ENCODE results near the gene PDE6B. TPM values are rescaled to one million over a fixed set of nuclear protein-coding genes. Genes with fewer than 3 reads are reported as not detected.
"Not testable (repeated sequence)": the region's sequence is repeated elsewhere in the genome, so short reads cannot be mapped to it uniquely, and the experiment has no call there.

The PDE6B gene
- total RNA-seq, 1 experiment from 2014 or later, result 4.2 TPM

GRCh38 chr4:669806-670559, 44.6 kb downstream of the PDE6B start:
- not testable (repeated sequence) for DNase-seq (ENCODE audit: low read depth)

GRCh38 chr4:671769-672168, 46.4 kb downstream of the PDE6B start:
- DNase-seq (ENCODE audit: low read depth), result no peak

- no peak for DNase-seq (ENCODE audit: low read depth)
Observed at GRCh38 chr4:673349-674091, 48.1 kb downstream of the PDE6B start.

GRCh38 chr4:674172-675035, 49.0 kb downstream of the PDE6B start, which contains the start of the genes ATP5ME and MYL5:
ATP5ME (minus strand) TSS chr4:674276; CDS start chr4:674247, 29 bp downstream.
MYL5 (plus strand) TSS chr4:674542; CDS start chr4:678027, 3,485 bp downstream.
- peak; percentile 97 for DNase-seq (ENCODE audit: low read depth)

GRCh38 chr4:675036-675882, 49.9 kb downstream of the PDE6B start:
- DNase-seq (ENCODE audit: low read depth), result no peak

- DNase-seq (ENCODE audit: low read depth), result no peak
Observed at GRCh38 chr4:675980-676870, 50.9 kb downstream of the PDE6B start.

- DNase-seq (ENCODE audit: low read depth), result no peak
Observed at GRCh38 chr4:676871-677235, 51.5 kb downstream of the PDE6B start.

- peak; percentile 19 for DNase-seq (ENCODE audit: low read depth)
Observed at GRCh38 chr4:677431-678293, 52.3 kb downstream of the PDE6B start.

GRCh38 chr4:678331-679103, 53.1 kb downstream of the PDE6B start:
- DNase-seq (ENCODE audit: low read depth), result no peak

- peak; percentile 4 for DNase-seq (ENCODE audit: low read depth)
Observed at GRCh38 chr4:679104-679481, 53.7 kb downstream of the PDE6B start.

GRCh38 chr4:679629-680028, 54.3 kb downstream of the PDE6B start:
- DNase-seq (ENCODE audit: low read depth), result peak; percentile 5

- DNase-seq (ENCODE audit: low read depth), result peak; percentile 8
Observed at GRCh38 chr4:680091-680490, 54.7 kb downstream of the PDE6B start.

GRCh38 chr4:680551-680927, 55.2 kb downstream of the PDE6B start:
- peak; percentile 46 for DNase-seq (ENCODE audit: low read depth)

- DNase-seq (ENCODE audit: low read depth), result peak; percentile 74
Observed at GRCh38 chr4:680928-681645, 55.7 kb downstream of the PDE6B start.

GRCh38 chr4:681736-682451, 56.5 kb downstream of the PDE6B start:
- no peak for DNase-seq (ENCODE audit: low read depth)

GRCh38 chr4:682490-683172, 57.3 kb downstream of the PDE6B start:
- peak; percentile 3 for DNase-seq (ENCODE audit: low read depth)
